Right renal pelvis (tissue), 4 donors: Measurements from ENCODE around the gene TAF1C. TPM values are rescaled to one million over a fixed set of nuclear protein-coding genes. Genes with fewer than 3 reads are reported as not detected.

Source experiments
- DNase-seq, 4 donors: peaks; one replicate each; pipeline ENCODE4 v3.0.0-alpha.2; 2013; ENCODE audit warnings: low read depth in 4 of 4, low spot score in 3 of 4, missing footprints in 1 of 4
- polyA plus RNA-seq, 4 donors: library from polyadenylated mRNA; unstranded; fragments of 120-200 nt; gene quantifications; one replicate each; pipeline ENCODE4 v1.2.1, GENCODE V29; 2013; ENCODE audit not compliant: insufficient read length in 4 of 4

The TAF1C gene
- polyA plus RNA-seq, 4 donors = 30.7 to 47.6 (median 40.2) TPM

- DNase-seq = no peak
These were observed 2.1 kb downstream of the TAF1C start for GRCh38 chr16:84184775-84185174.

GRCh38 chr16:84183911-84184591 lies 2.8 kb downstream of the TAF1C start:
- DNase-seq = no peak

- DNase-seq = no peak
These were observed 3.3 kb downstream of the TAF1C start for GRCh38 chr16:84183572-84183875.

GRCh38 chr16:84182680-84183571 lies 3.9 kb downstream of the TAF1C start:
- no peak for DNase-seq

GRCh38 chr16:84182104-84182503 lies 4.8 kb downstream of the TAF1C start:
- no peak for DNase-seq

- DNase-seq = no peak
These were observed 5.5 kb downstream of the TAF1C start for GRCh38 chr16:84181144-84181915.

GRCh38 chr16:84180519-84181140 lies 6.2 kb downstream of the TAF1C start:
- DNase-seq = no peak

- DNase-seq = no peak
These were observed 7.1 kb downstream of the TAF1C start for GRCh38 chr16:84179612-84180320.

- DNase-seq = no peak
These were observed 7.8 kb downstream of the TAF1C start for GRCh38 chr16:84178892-84179611.

GRCh38 chr16:84178146-84178765 lies 8.6 kb downstream of the TAF1C start:
- DNase-seq = no peak

- no peak for DNase-seq
These were observed 9.2 kb downstream of the TAF1C start for GRCh38 chr16:84177741-84178073.

GRCh38 chr16:84176192-84177053 lies 10.4 kb downstream of the TAF1C start:
- no peak for DNase-seq

GRCh38 chr16:84175350-84176081 lies 11.3 kb downstream of the TAF1C start:
- DNase-seq = no peak

GRCh38 chr16:84174396-84174795 lies 12.5 kb downstream of the TAF1C start:
- DNase-seq = no peak

- no peak for DNase-seq
These were observed 17.0 kb downstream of the TAF1C start for GRCh38 chr16:84169765-84170310.

GRCh38 chr16:84166796-84167695 lies 19.8 kb downstream of the TAF1C start:
- no peak for DNase-seq
